ENCODE data around the gene PYCR2. TPM values are rescaled to one million over a fixed set of nuclear protein-coding genes. Genes with fewer than 3 reads are reported as not detected.
A peak's percentile ranks its signal among the peaks of the same experiment; 100 is the strongest.

The PYCR2 gene
- total RNA-seq, 1 donor from 2014 or later, result 126 TPM

GRCh38 chr1:225877580-225877979 is 46.5 kb downstream of the PYCR2 start:
- TF ChIP-seq, protein P1, sequence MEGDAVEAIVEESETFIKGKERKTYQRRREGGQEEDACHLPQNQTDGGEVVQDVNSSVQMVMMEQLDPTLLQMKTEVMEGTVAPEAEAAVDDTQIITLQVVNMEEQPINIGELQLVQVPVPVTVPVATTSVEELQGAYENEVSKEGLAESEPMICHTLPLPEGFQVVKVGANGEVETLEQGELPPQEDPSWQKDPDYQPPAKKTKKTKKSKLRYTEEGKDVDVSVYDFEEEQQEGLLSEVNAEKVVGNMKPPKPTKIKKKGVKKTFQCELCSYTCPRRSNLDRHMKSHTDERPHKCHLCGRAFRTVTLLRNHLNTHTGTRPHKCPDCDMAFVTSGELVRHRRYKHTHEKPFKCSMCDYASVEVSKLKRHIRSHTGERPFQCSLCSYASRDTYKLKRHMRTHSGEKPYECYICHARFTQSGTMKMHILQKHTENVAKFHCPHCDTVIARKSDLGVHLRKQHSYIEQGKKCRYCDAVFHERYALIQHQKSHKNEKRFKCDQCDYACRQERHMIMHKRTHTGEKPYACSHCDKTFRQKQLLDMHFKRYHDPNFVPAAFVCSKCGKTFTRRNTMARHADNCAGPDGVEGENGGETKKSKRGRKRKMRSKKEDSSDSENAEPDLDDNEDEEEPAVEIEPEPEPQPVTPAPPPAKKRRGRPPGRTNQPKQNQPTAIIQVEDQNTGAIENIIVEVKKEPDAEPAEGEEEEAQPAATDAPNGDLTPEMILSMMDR (IDR thresholded peaks at IDR 0.05), result peak in 2 of 3 experiments; percentile 42 to 51
- Histone ChIP-seq H3K9me3 (no peaks in the 10 kb centered on the region), H3K27ac (peak overlapping the region; percentile 56 to 87), H3K4me3 (peak overlapping the region in 1 of 2 donors; percentile 3), H3K27me3 (no peaks in the 10 kb centered on the region), H3K4me1 (peaks cover 25 to 46% of the 10 kb centered on the region in 2 donors), H3K36me3 (peaks cover 21 to 34% of the 10 kb centered on the region in 2 donors)
- DNase-seq (ENCODE audit: low spot score in 2 of 2), result peak in 1 of 2 donors; percentile 78
- intact Hi-C loops (cut with DNase I), result no loop called here

DNA sequence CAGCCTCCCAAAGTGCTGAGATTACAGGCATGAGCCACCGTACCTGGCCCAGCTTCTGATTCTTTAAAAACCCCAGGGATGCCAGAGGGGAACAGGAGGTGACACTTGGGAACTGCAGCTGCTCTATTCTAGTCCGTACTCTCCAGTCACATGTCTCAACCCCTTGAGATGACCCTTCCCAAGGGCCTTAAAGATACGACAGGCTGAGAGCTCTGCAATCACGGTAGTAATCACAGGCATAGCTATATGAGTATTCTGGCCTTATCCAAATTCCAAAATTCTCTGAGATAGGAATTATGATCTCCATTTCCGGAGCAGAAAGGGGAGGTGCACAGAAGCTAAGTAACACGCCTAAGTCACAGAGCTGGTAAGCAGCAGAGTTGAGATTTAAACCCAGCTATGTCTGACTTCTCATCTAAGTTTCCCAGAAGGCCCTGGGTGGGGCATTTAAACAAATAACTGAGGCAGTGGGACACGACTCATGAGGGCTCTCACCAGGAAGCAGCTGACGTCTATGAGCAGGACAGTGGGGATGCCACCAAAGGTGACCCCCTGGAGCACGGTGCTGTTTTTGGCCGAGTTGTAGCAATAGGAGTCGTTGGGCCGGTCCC is 47.0 kb downstream of the PYCR2 start:
- Histone ChIP-seq H3K36me3 (peaks cover 21 to 36% of the 10 kb centered on the region in 2 donors), H3K9me3 (no peaks in the 10 kb centered on the region), H3K27me3 (no peaks in the 10 kb centered on the region), H3K27ac (peak overlapping the region; percentile 56 to 87), H3K4me1 (peaks cover 25 to 46% of the 10 kb centered on the region in 2 donors), H3K4me3 (no peak overlapping the region)
- TF ChIP-seq, protein P1 (IDR thresholded peaks at IDR 0.05), result no peak
- DNase-seq (ENCODE audit: low spot score in 2 of 2), result no peak
- intact Hi-C loops (cut with DNase I), result no loop called here

- Histone ChIP-seq H3K4me1 (peaks cover 20 to 35% of the 10 kb centered on the region in 2 donors), H3K9me3 (no peaks in the 10 kb centered on the region), H3K27ac (peak overlapping the region in 1 of 2 donors; percentile 27), H3K27me3 (no peaks in the 10 kb centered on the region), H3K36me3 (peaks cover 32 to 53% of the 10 kb centered on the region in 2 donors), H3K4me3 (no peak overlapping the region)
- TF ChIP-seq, protein P1 (IDR thresholded peaks at IDR 0.05), result no peak
- intact Hi-C loops (cut with DNase I), result no loop called here
- no peak for DNase-seq (ENCODE audit: low spot score in 2 of 2)
Observed at GRCh38 chr1:225875044-225875815, 48.8 kb downstream of the PYCR2 start.

GRCh38 chr1:225874431-225874830 is 49.6 kb downstream of the PYCR2 start:
- intact Hi-C loops (cut with DNase I), result no loop called here
- no peaks in the 10 kb centered on the region for H3K27me3 ChIP-seq
- no peak for DNase-seq (ENCODE audit: low spot score in 2 of 2)
- H3K4me3 ChIP-seq, result no peak overlapping the region
- peaks cover 14 to 27% of the 10 kb centered on the region in 2 donors for H3K4me1 ChIP-seq
- TF ChIP-seq, protein P1 (IDR thresholded peaks at IDR 0.05), result no peak
- no peaks in the 10 kb centered on the region for H3K9me3 ChIP-seq
- H3K27ac ChIP-seq, result no peak overlapping the region
- H3K36me3 ChIP-seq, result peaks cover 37 to 60% of the 10 kb centered on the region in 2 donors

DNA sequence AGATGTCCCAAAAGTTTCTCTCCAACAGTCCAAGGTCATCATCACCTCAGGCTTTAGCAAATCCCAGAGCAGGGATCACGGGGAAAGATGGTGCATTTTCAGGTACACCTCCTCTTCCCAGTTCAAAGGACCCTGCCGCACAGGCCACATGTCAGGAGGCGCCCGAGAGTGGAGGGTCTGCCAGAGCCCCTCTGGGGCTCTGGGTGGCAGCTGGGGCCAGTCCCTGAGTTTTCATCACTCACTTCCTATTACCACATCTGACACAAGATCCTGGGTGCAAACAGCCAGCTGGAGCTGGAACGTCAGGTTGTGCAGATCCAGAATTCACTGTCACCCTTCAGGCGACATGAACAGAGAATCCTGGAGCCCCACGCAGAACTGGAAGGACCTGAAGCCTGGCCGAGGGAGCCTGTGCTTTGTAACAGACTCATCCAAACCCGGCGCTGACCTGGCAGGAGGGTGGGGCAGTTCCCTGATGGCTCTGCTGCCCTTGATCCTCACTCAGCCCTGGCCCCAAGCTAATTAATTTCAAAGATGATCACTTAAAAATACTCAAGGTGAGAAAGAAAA is 50.7 kb downstream of the PYCR2 start:
- Histone ChIP-seq H3K36me3 (peaks cover 46 to 70% of the 10 kb centered on the region in 2 donors), H3K4me3 (no peak overlapping the region), H3K9me3 (no peaks in the 10 kb centered on the region), H3K27me3 (no peaks in the 10 kb centered on the region), H3K4me1 (peaks cover 10 to 17% of the 10 kb centered on the region in 2 donors), H3K27ac (no peak overlapping the region)
- TF ChIP-seq, protein P1 (IDR thresholded peaks at IDR 0.05), result no peak
- intact Hi-C loops (cut with DNase I), result no loop called here
- DNase-seq (ENCODE audit: low spot score in 2 of 2), result no peak

All from ascending aorta (tissue), 2 donors.